Measurements from ENCODE around the gene FILIP1L.

DNA sequence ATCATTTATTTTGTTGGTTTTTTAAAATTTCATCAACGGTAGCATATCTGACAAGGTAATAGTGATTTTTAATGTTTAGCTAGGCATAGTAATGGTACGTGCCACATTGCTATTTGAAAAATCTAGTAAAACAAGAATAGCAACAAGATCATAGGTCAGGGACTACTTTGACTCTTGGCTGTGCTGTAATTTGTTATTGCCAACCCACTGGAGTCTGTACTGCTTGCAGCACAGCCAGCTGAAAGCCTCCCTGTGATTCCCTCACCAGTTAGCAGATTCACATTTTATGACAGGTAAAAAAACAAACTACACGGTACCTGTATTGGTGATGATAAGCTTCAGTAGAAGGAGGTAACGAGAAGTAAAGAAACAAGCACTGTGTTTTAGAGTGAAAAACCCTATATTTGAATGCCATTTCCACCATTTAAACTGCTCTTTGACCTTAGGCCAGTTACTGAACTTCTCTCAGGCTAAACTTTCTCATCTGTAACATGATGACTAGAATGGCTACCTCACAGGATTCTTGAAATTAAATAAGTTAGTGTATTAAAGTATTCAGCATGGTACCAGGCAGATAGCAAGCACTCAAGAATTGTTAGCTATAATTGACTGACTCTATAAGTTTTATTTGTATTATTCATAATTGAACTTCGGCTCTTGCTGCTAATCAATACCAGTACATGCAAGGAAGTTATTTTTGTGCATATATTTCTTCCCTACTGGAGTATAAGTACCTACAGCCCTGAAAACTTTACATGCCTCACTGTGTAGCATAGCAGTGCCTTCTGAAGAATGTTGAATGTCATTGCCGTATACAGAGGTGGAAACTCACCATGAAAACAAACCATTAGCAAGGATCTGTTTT lies 16.1 kb downstream of the FILIP1L start:
- no peak for TF ChIP-seq CTCF (IDR thresholded peaks at IDR 0.05)
- no peak for TF ChIP-seq POLR2AphosphoS5 (IDR thresholded peaks at IDR 0.05)
- TF ChIP-seq POLR2A (IDR thresholded peaks at IDR 0.05) = no peak

All from breast epithelium (tissue), 3 donors.